OCI-LY7 (cell line): ENCODE measurements around the gene DNAJC11.

ENCODE experiments used
- EZH2phosphoT487 ChIP-seq: fragments of 200-600 bp; sonication (generic); IDR thresholded peaks from 2 replicates; pipeline ENCODE4 v1.6.1; 2018; ENCODE audit warnings: low read depth, borderline replicate concordance, mild to moderate bottlenecking, mixed run types, antibody characterized with exemption, low read length, moderate library complexity, mixed read lengths
- TF ChIP-seq, protein P1 (sequence below): fragments of 200-600 bp; sonication (generic); conservative IDR thresholded peaks from 2 replicates; pipeline ENCODE4 v1.5.1; 2014; ENCODE audit warnings: mild to moderate bottlenecking, antibody characterized with exemption, low read length, moderate library complexity, mixed read lengths

DNA sequence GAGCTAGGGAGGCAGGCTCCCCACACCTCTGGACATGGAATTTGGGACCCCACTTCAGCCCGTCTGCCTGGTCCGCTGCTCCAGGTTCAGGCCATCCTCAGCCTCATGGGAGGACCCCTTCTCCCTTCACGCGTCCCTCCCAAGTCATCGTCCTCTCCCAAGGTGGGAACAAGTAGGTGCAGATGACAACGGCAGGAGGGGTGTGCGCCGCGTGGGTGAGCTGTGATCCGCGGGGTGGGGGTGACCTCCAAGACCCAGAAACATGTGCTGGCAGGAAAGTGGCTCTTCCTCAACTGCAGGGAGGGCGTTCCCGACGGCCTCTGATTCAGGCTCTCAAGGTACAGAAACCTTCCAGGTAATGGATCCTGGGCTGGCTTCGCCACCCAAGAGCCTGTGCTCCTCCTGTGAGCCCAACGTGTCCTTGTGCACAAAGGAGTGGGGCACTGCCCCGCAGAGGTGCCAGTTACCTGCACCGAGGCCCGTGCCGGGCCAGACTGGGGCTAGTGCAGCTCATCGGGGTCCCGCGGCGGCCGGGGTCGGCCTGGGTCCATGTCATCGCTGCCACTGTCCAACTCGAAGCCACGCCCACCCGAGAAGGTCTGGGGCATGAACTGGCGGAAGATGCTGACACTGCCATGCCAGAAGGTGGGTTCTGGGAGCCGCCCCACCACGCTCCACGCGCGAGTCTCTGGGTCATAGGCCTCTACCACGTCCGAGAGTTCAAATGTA, 108.6 kb downstream of the DNAJC11 start:
- TF ChIP-seq, protein P1, sequence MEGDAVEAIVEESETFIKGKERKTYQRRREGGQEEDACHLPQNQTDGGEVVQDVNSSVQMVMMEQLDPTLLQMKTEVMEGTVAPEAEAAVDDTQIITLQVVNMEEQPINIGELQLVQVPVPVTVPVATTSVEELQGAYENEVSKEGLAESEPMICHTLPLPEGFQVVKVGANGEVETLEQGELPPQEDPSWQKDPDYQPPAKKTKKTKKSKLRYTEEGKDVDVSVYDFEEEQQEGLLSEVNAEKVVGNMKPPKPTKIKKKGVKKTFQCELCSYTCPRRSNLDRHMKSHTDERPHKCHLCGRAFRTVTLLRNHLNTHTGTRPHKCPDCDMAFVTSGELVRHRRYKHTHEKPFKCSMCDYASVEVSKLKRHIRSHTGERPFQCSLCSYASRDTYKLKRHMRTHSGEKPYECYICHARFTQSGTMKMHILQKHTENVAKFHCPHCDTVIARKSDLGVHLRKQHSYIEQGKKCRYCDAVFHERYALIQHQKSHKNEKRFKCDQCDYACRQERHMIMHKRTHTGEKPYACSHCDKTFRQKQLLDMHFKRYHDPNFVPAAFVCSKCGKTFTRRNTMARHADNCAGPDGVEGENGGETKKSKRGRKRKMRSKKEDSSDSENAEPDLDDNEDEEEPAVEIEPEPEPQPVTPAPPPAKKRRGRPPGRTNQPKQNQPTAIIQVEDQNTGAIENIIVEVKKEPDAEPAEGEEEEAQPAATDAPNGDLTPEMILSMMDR = no peak
- TF ChIP-seq EZH2phosphoT487 = no peak
